Caco-2 (cell line): ENCODE measurements around the gene ENPP3. TPM values are rescaled to one million over a fixed set of nuclear protein-coding genes. Genes with fewer than 3 reads are reported as not detected.
"Not testable (repeated sequence)": the region's sequence is repeated elsewhere in the genome, so short reads cannot be mapped to it uniquely, and the experiment has no call there.

Source experiments
- BruUV-seq: library from RNA; stranded (reverse); fragments of 400-500 nt; replicated peaks from 2 replicates; lab custom pipeline; 2021; lab: Mats Ljungman, UMichigan
- CTCF ChIA-PET: fragments of 300-600 bp; sonication (Branson Sonifier 250); formaldehyde crosslinking; loops from one replicate; lab custom pipeline; 2022; ENCODE audit warnings: antibody characterized with exemption; lab: Charles Lee
- POLR2A ChIA-PET: fragments of 300-600 bp; sonication (Branson Sonifier 250); formaldehyde crosslinking; loops from one replicate; lab custom pipeline; 2022; ENCODE audit warnings: antibody characterized with exemption; lab: Charles Lee
- DNase-seq, 2 experiments: peaks; one replicate each; pipeline versions ENCODE4 v3.0.0 to v3.0.0-alpha.2; 2020 to 2022
- H3K27me3 ChIP-seq: replicated peaks from 2 replicates; pipeline ENCODE4 v1.6.0; 2011; ENCODE audit warnings: low read length; ENCODE audit not compliant: control insufficient read depth, insufficient read depth
- H3K36me3 ChIP-seq: 2 replicates; pipeline ENCODE4 v1.5.1; 2011; ENCODE audit warnings: low read length; ENCODE audit not compliant: control insufficient read depth, insufficient read depth
- H3K4me1 ChIP-seq: fragments of 250-450 bp; sonication (Bioruptor Pico); 2 replicates; pipeline ENCODE4 v1.5.1; 2020; ENCODE audit warnings: mild to moderate bottlenecking
- H3K4me3 ChIP-seq: 2 replicates; pipeline ENCODE4 v1.5.1; 2011; ENCODE audit warnings: low read depth, mild to moderate bottlenecking, control low read depth, low read length
- H3K9me3 ChIP-seq: fragments of 250-450 bp; sonication (Bioruptor Pico); 2 replicates; pipeline ENCODE4 v1.5.1; 2020; ENCODE audit warnings: mild to moderate bottlenecking, moderate library complexity
- H3K27ac Mint-ChIP-seq: one replicate; pipeline ENCODE4 v1.8.0; 2022; ENCODE audit warnings: mixed read lengths; ENCODE audit not compliant: unreplicated experiment
- H3K27me3 Mint-ChIP-seq: one replicate; pipeline ENCODE4 v1.8.0; 2022; ENCODE audit warnings: mixed read lengths; ENCODE audit not compliant: insufficient read depth, unreplicated experiment
- H3K36me3 Mint-ChIP-seq: one replicate; pipeline ENCODE4 v1.8.0; 2022; ENCODE audit warnings: mild to moderate bottlenecking, mixed read lengths; ENCODE audit not compliant: insufficient read depth, unreplicated experiment
- H3K4me1 Mint-ChIP-seq: one replicate; pipeline ENCODE4 v1.8.0; 2022; ENCODE audit warnings: low read depth, mixed read lengths; ENCODE audit not compliant: unreplicated experiment
- H3K4me3 Mint-ChIP-seq: one replicate; pipeline ENCODE4 v1.8.0; 2022; ENCODE audit warnings: mild to moderate bottlenecking, moderate library complexity, mixed read lengths; ENCODE audit not compliant: unreplicated experiment
- H3K9me3 Mint-ChIP-seq: one replicate; pipeline ENCODE4 v1.8.0; 2022; ENCODE audit warnings: mixed read lengths; ENCODE audit not compliant: unreplicated experiment
- CTCF ChIP-seq, 2 experiments: fragments of 200-600 bp in 1 of 2; IDR thresholded peaks; 1 replicate in 1 of 2; 2 replicates in 1 of 2; pipeline versions ENCODE4 v1.5.1 to v1.8.0; 2011 to 2022; ENCODE audit warnings: antibody characterized with exemption in 1 of 2, control low read depth in 1 of 2, inconsistent platforms in 1 of 2, low read depth in 1 of 2, low read length in 1 of 2, mild to moderate bottlenecking in 1 of 2, moderate library complexity in 1 of 2; ENCODE audit not compliant: insufficient read depth in 1 of 2, severe bottlenecking in 1 of 2, unreplicated experiment in 1 of 2
- intact Hi-C: fragments of 100-400 bp; cut with micrococcal nuclease; formaldehyde crosslinking; loops from one replicate; pipeline ENCODE4 v1.10.0; 2022; ENCODE audit not compliant: unreplicated experiment
- total RNA-seq: library from RNA; stranded (reverse); gene quantifications from 2 replicates; pipeline ENCODE4 v1.2.3, GENCODE V29; 2022

ENPP3 gene
- total RNA-seq, 1 experiment from 2014 or later = not detected

GRCh38 chr6:131693384-131693783 lies 56.3 kb downstream of the ENPP3 start:
- BruUV-seq = no TSS peak
- intact Hi-C loops = loop anchor here (5.0 kb wide), 1 partner anchor 114 kb away; the partner anchor contains the start of gene ENPP1

GRCh38 chr6:131694832-131695426 lies 57.8 kb downstream of the ENPP3 start:
- Mint-ChIP-seq H3K4me3 (no peak overlapping the region), H3K27ac (no peak overlapping the region), H3K27me3 (no peaks in the 10 kb centered on the region), H3K36me3 (no peaks in the 10 kb centered on the region), H3K9me3 (no peaks in the 10 kb centered on the region), H3K4me1 (no peaks in the 10 kb centered on the region)
- TF ChIP-seq CTCF (IDR thresholded peaks at IDR 0.05; ENCODE audit: insufficient read depth in 1 of 2, low read depth in 1 of 2, low read length in 1 of 2, severe bottlenecking in 1 of 2, unreplicated experiment in 1 of 2) = peak; percentile 76 to 86
- H3K9me3 ChIP-seq = no peaks in the 10 kb centered on the region
- H3K4me1 ChIP-seq = no peaks in the 10 kb centered on the region
- H3K36me3 ChIP-seq = no peaks in the 10 kb centered on the region
- CTCF ChIA-PET = interaction anchor here (0.6 to 1.4 kb wide), 4 partner anchors 44 to 230 kb away, joined by 3 to 8 read pairs (median 4); no protein-coding TSS in a partner anchor
- BruUV-seq = no TSS peak
- DNase-seq = peak; percentile 60 to 65
- no peak overlapping the region for H3K4me3 ChIP-seq
- intact Hi-C loops = loop anchor here (1.0 to 5.0 kb wide), 2 partner anchors 112 to 215 kb away; partner anchors contain the start of gene ENPP1
- H3K27me3 ChIP-seq = no peaks in the 10 kb centered on the region
- POLR2A ChIA-PET = no interaction called here

More at GRCh38 chr6:131693384-131693783, 56.3 kb downstream of the ENPP3 start:
- peaks cover 4% of the 10 kb centered on the region for H3K27me3 Mint-ChIP-seq
- H3K9me3 ChIP-seq = no peaks in the 10 kb centered on the region
- no peak overlapping the region for H3K4me3 ChIP-seq
- no peak overlapping the region for H3K4me3 Mint-ChIP-seq
- ChIA-PET CTCF (interaction anchor here (1.1 kb wide), 1 partner anchor 217 kb away, joined by 3 read pairs; no protein-coding TSS in a partner anchor), POLR2A (no interaction called here)
- H3K27ac Mint-ChIP-seq = no peak overlapping the region
- no peaks in the 10 kb centered on the region for H3K36me3 ChIP-seq
- no peaks in the 10 kb centered on the region; the same call in 1 of the 2 replicates for H3K27me3 ChIP-seq
- no peak for TF ChIP-seq CTCF (IDR thresholded peaks at IDR 0.05; ENCODE audit: insufficient read depth in 1 of 2, low read depth in 1 of 2, low read length in 1 of 2, severe bottlenecking in 1 of 2, unreplicated experiment in 1 of 2)
- no peaks in the 10 kb centered on the region for H3K4me1 Mint-ChIP-seq
- no peaks in the 10 kb centered on the region for H3K36me3 Mint-ChIP-seq
- H3K4me1 ChIP-seq = no peaks in the 10 kb centered on the region
- no peak for DNase-seq
- no peaks in the 10 kb centered on the region for H3K9me3 Mint-ChIP-seq

GRCh38 chr6:131696956-131697355 lies 59.9 kb downstream of the ENPP3 start:
- H3K9me3 ChIP-seq = no peaks in the 10 kb centered on the region
- DNase-seq = no peak
- CTCF ChIA-PET = no interaction called here
- H3K27me3 ChIP-seq = no peaks in the 10 kb centered on the region
- Mint-ChIP-seq H3K27me3 (no peaks in the 10 kb centered on the region), H3K9me3 (no peaks in the 10 kb centered on the region), H3K4me3 (no peak overlapping the region), H3K36me3 (no peaks in the 10 kb centered on the region), H3K4me1 (no peaks in the 10 kb centered on the region), H3K27ac (no peak overlapping the region)
- H3K4me3 ChIP-seq = no peak overlapping the region
- intact Hi-C loops = no loop called here
- BruUV-seq = no TSS peak
- H3K36me3 ChIP-seq = no peaks in the 10 kb centered on the region
- POLR2A ChIA-PET = no interaction called here
- H3K4me1 ChIP-seq = no peaks in the 10 kb centered on the region
- TF ChIP-seq CTCF (IDR thresholded peaks at IDR 0.05; ENCODE audit: insufficient read depth in 1 of 2, low read depth in 1 of 2, low read length in 1 of 2, severe bottlenecking in 1 of 2, unreplicated experiment in 1 of 2) = no peak

- DNase-seq, H3K4me3 ChIP-seq, POLR2A ChIA-PET, H3K9me3 Mint-ChIP-seq, H3K27me3 ChIP-seq, intact Hi-C loops, H3K36me3 ChIP-seq, H3K4me1 Mint-ChIP-seq, H3K4me3 Mint-ChIP-seq, BruUV-seq, H3K4me1 ChIP-seq, H3K27ac Mint-ChIP-seq, H3K36me3 Mint-ChIP-seq, H3K9me3 ChIP-seq, CTCF ChIA-PET, H3K27me3 Mint-ChIP-seq: not testable (repeated sequence)
Observed at GRCh38 chr6:131700851-131701250, 63.7 kb downstream of the ENPP3 start.

- H3K4me1 Mint-ChIP-seq, H3K27ac Mint-ChIP-seq, H3K4me1 ChIP-seq, H3K9me3 ChIP-seq, H3K27me3 ChIP-seq, H3K36me3 ChIP-seq, POLR2A ChIA-PET, DNase-seq, H3K27me3 Mint-ChIP-seq, intact Hi-C loops, H3K4me3 Mint-ChIP-seq, H3K9me3 Mint-ChIP-seq, CTCF ChIA-PET, BruUV-seq, H3K4me3 ChIP-seq, H3K36me3 Mint-ChIP-seq: not testable (repeated sequence)
Observed at GRCh38 chr6:131703905-131704304, 66.8 kb downstream of the ENPP3 start.
